GM19099 (cell line): ENCODE results near the gene SSMEM1.

ENCODE experiments used
- POLR2A ChIP-seq: IDR thresholded peaks from 3 replicates; pipeline ENCODE4 v1.6.1; 2011; ENCODE audit warnings: low read depth; ENCODE audit not compliant: insufficient read length; ENCODE audit errors: extremely low read depth

The SSMEM1 gene

GRCh38 chr7:130207642-130208041 lies at the start of gene SSMEM1:
Gene SSMEM1 (plus strand): TSS chr7:130207860. CDS start chr7:130207911, 51 bp downstream.
- no peak for TF ChIP-seq POLR2A

- no peak for TF ChIP-seq POLR2A
Measured at GRCh38 chr7:130160023-130160422, 47.6 kb upstream of the SSMEM1 start.

GRCh38 chr7:130160455-130160854 lies 47.2 kb upstream of the SSMEM1 start:
- no peak for TF ChIP-seq POLR2A

- no peak for TF ChIP-seq POLR2A
Measured at GRCh38 chr7:130162196-130162595, 45.5 kb upstream of the SSMEM1 start.

GRCh38 chr7:130174237-130174959 lies 33.3 kb upstream of the SSMEM1 start:
- TF ChIP-seq POLR2A: no peak

GRCh38 chr7:130178251-130178650 lies 29.4 kb upstream of the SSMEM1 start:
- no peak for TF ChIP-seq POLR2A

- TF ChIP-seq POLR2A: no peak
Measured at GRCh38 chr7:130179631-130180030, 28.0 kb upstream of the SSMEM1 start.

- TF ChIP-seq POLR2A: no peak
Measured at GRCh38 chr7:130180571-130181262, 26.9 kb upstream of the SSMEM1 start.

GRCh38 chr7:130181263-130181605 lies 26.4 kb upstream of the SSMEM1 start:
- TF ChIP-seq POLR2A: no peak

- no peak for TF ChIP-seq POLR2A
Measured at GRCh38 chr7:130182990-130183389, 24.7 kb upstream of the SSMEM1 start.

GRCh38 chr7:130187360-130187759 lies 20.3 kb upstream of the SSMEM1 start:
- TF ChIP-seq POLR2A: no peak

GRCh38 chr7:130189343-130189742 lies 18.3 kb upstream of the SSMEM1 start:
- no peak for TF ChIP-seq POLR2A

- TF ChIP-seq POLR2A: no peak
Measured at GRCh38 chr7:130191791-130192190, 15.9 kb upstream of the SSMEM1 start.

GRCh38 chr7:130195396-130195795 lies 12.3 kb upstream of the SSMEM1 start:
- TF ChIP-seq POLR2A: no peak

- TF ChIP-seq POLR2A: no peak
Measured at GRCh38 chr7:130196476-130196875, 11.2 kb upstream of the SSMEM1 start.

GRCh38 chr7:130197094-130197493 lies 10.6 kb upstream of the SSMEM1 start:
- no peak for TF ChIP-seq POLR2A
